ENCODE data around the gene IL17RA. TPM values are rescaled to one million over a fixed set of nuclear protein-coding genes. Genes with fewer than 3 reads are reported as not detected.

Gene IL17RA
- total and polyA plus RNA-seq, 2 experiments from 2014 or later: 3.2 to 9.6 TPM

GRCh38 chr22:17097062-17097461 lies 12.3 kb downstream of the IL17RA start (continued):
- TF ChIP-seq ZNF331 (CRISPR knock-in tag; IDR thresholded peaks at IDR 0.05; ENCODE audit: low read depth) (no peak), ETS1 (IDR thresholded peaks at IDR 0.05) (no peak), STAT1 (IDR thresholded peaks at IDR 0.05; ENCODE audit: unreplicated experiment) (no peak), REST (IDR thresholded peaks at IDR 0.05; ENCODE audit: unreplicated experiment) (no peak), ZNF114 (CRISPR knock-in tag; IDR thresholded peaks at IDR 0.05) (no peak), CTCF (conservative IDR thresholded peaks at IDR 0.05; ENCODE audit: low read depth in 2 of 2) (no peak), POLR2AphosphoS5 (IDR thresholded peaks at IDR 0.05; ENCODE audit: low read depth) (no peak), EZH2phosphoT487 (IDR thresholded peaks at IDR 0.05; ENCODE audit: unreplicated experiment) (no peak)

GRCh38 chr22:17097701-17098100 lies 12.9 kb downstream of the IL17RA start:
- Histone ChIP-seq H3K27me3 (ENCODE audit: insufficient read depth) (no peaks in the 10 kb centered on the region), H3K4me3 (no peak overlapping the region), H3K79me2 (replicated peaks; ENCODE audit: insufficient read depth) (peaks cover 5% of the 10 kb centered on the region; the same call in 1 of the 2 replicates), H3K4me1 (ENCODE audit: insufficient read depth) (no peaks in the 10 kb centered on the region), H3K9me2 (ENCODE audit: insufficient read depth) (no peaks in the 10 kb centered on the region), H4K20me1 (replicated peaks; ENCODE audit: insufficient read depth) (0 out of 2 replicates have a peak, but pooled peaks cover 8% of the 10 kb centered on the region), H3F3A (replicated peaks; ENCODE audit: low read depth) (peaks cover 6% of the 10 kb centered on the region; the same call in 1 of the 2 replicates), H2AFZ (no peak overlapping the region), H3K4me2 (no peak overlapping the region), H3K36me3 (ENCODE audit: insufficient read depth) (no peaks in the 10 kb centered on the region; the same call in 1 of the 2 replicates), H3K27ac (ENCODE audit: low read depth) (no peak overlapping the region)
- peaks cover 14% of the 10 kb centered on the region; the same call in 2 of the 3 replicates for H3K36me3 Mint-ChIP-seq (ENCODE audit: low read depth)
- no peak overlapping the region for H3K4me3 Mint-ChIP-seq
- TF ChIP-seq EZH2phosphoT487 (IDR thresholded peaks at IDR 0.05; ENCODE audit: unreplicated experiment) (no peak), ZNF462 (CRISPR knock-in tag; IDR thresholded peaks at IDR 0.05) (no peak), CTCF (conservative IDR thresholded peaks at IDR 0.05; ENCODE audit: low read depth in 2 of 2) (no peak)
- H3K27ac Mint-ChIP-seq: no peak overlapping the region
- H3K9me3 Mint-ChIP-seq: no peaks in the 10 kb centered on the region
- peaks cover 1% of the 10 kb centered on the region for H3K27me3 Mint-ChIP-seq (ENCODE audit: insufficient read depth, low read depth, poor library complexity)
- H3K4me1 Mint-ChIP-seq: no peaks in the 10 kb centered on the region; the same call in 2 of the 3 replicates
- DNase-seq (ENCODE audit: low spot score) (no peak), ATAC-seq (no peak)
